GM18526 (cell line): Measurements from ENCODE around the gene SPPL2B.

Source experiments
- POLR2A ChIP-seq: IDR thresholded peaks from 3 replicates; pipeline ENCODE4 v1.6.1; 2011; ENCODE audit not compliant: insufficient read length; ENCODE audit errors: extremely low read depth

SPPL2B gene

GRCh38 chr19:2362970-2363300, 34.5 kb downstream of the SPPL2B start:
- no peak for TF ChIP-seq POLR2A

DNA sequence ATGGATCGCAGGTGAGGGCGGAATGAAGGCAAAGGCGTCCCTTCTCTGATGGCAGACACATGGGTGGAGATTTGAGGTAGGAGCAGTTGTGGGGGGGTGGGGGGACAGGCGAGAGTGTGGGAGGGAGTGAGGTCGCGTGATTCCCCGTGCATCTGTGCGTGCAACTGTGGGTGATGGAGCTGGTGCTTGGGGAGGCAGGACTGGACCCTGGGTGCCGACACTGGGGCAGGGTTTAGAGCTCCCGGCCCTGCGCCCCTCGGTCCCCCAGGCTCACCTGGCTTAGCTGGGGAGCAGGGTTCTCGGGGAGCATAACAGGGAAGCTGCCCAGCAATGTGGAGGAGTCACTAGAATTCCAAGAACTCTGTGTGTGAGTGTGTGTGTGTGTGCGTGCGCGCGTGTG, 34.9 kb downstream of the SPPL2B start:
- TF ChIP-seq POLR2A, result no peak

GRCh38 chr19:2365201-2365970, 36.9 kb downstream of the SPPL2B start:
- no peak for TF ChIP-seq POLR2A

- no peak for TF ChIP-seq POLR2A
These were observed 43.2 kb downstream of the SPPL2B start for GRCh38 chr19:2371656-2372055.

- no peak for TF ChIP-seq POLR2A
These were observed 43.7 kb downstream of the SPPL2B start for GRCh38 chr19:2372076-2372612.

- no peak for TF ChIP-seq POLR2A
These were observed 46.3 kb downstream of the SPPL2B start for GRCh38 chr19:2374808-2375207.

- no peak for TF ChIP-seq POLR2A
These were observed 47.1 kb downstream of the SPPL2B start for GRCh38 chr19:2375353-2376121.

DNA sequence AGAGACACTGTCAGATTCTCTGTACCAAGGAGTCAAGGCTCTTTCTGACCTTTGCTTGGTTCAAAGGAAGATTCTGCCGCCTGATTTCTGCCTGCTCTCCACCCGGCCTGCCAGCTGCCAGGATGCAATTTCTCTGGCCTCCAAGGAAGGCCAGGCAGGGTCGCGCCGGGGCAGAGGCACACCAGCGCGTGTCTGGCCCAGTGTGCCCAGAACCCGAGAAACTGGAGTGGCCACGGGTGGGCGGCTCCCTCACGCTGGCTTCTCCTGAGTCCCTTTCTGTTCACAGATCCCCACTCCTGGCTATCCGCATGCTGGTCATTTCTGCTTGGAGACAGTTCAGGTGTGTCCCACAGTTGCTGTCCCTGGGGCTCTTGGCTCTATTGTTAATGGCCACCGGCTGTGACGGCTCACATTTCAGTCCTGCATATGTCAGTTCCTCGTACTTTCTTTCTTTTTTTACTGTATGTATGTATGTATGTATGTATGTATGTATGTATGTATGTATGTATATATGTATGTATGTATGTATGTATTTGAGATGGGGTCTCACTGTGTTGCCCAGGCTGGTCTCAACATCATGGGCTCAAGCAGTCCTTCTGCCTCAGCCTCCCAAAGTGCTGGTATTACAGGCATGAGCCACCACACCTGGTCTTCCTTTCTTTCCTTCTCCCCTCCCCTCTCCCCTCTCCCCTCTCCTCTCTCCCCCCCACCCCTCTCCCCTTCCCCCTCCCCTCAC, 48.5 kb downstream of the SPPL2B start:
- TF ChIP-seq POLR2A, result no peak

DNA sequence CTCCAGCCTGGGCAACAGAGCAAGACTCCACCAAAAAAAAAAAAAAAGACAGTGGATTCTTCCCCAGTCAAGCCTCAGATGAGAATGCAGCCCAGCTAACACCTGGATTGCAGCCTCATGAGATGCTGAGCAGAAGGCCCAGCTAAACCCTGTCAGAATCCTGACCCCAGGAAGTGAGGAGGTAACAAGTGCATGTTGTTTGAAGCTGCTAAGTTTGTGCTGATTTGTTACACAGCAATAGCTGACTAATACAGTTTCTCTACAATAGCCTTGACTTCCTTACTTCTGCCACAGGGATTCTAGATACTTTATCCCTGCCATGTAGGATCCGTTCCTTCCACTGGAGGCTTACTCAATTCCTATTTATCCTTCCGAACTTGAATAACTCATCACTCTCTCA, 52.1 kb downstream of the SPPL2B start:
- TF ChIP-seq POLR2A, result no peak

GRCh38 chr19:2381148-2381820, 52.8 kb downstream of the SPPL2B start:
- TF ChIP-seq POLR2A, result no peak

DNA sequence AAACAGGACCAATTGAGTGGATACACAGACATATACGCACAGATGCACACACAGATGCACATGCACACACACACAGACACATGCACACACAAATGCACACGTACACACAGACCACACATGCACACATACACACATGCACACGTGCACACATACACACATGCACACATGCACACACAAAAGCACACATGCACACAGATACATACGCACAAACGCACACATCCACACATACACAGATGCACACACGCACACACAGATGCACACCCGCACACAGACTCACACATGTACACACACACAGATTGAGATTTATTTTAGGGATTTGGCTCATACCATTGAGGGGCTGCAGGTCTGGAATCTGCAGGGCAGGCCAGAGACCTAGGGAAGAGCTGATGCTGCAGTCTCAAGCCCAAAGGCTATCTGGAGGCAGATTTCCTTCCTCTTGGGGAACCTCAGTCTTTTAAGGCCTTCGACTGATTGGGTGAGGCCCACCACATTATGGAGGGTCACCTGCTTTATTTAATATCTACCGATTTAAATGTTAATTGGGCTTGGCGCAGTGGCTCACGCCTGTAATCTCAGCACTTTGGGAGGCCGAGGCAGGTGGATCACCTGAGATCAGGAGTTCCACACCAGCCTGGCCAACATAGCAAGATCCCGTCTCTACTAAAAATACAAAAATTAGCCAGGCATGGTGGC, 54.2 kb downstream of the SPPL2B start:
- TF ChIP-seq POLR2A, result no peak

DNA sequence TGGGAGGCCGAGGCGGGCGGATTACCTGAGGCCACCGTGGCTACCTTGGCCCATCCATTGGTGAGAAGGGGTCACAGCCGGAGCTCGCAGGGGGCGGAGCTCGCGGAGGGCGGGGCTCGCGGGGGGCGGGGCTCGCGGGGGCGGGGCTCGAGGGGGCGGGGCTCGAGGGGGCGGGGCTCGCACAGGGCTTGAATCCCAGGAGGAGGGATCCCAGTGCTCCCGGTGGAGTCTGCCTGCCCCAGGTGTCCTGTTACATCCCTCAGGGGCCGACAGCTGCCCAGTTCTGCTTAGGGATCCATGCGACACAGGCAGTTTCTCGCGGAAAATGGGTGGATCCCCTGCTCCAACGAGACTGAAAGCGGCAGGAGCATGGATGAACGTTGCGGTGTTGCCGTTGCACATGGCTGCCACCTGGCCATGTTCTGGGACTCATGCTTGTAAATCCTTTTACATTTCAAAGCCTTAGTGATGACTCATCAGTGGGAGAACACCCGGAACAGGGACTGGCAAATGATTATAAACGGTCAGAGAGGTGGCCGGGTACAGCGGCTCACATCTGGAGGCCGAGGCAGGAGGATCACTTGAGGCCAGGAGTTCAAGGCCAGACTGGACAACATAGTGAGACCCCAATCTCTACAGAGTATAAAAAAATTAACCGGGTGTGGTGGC, 56.7 kb downstream of the SPPL2B start:
- no peak for TF ChIP-seq POLR2A

DNA sequence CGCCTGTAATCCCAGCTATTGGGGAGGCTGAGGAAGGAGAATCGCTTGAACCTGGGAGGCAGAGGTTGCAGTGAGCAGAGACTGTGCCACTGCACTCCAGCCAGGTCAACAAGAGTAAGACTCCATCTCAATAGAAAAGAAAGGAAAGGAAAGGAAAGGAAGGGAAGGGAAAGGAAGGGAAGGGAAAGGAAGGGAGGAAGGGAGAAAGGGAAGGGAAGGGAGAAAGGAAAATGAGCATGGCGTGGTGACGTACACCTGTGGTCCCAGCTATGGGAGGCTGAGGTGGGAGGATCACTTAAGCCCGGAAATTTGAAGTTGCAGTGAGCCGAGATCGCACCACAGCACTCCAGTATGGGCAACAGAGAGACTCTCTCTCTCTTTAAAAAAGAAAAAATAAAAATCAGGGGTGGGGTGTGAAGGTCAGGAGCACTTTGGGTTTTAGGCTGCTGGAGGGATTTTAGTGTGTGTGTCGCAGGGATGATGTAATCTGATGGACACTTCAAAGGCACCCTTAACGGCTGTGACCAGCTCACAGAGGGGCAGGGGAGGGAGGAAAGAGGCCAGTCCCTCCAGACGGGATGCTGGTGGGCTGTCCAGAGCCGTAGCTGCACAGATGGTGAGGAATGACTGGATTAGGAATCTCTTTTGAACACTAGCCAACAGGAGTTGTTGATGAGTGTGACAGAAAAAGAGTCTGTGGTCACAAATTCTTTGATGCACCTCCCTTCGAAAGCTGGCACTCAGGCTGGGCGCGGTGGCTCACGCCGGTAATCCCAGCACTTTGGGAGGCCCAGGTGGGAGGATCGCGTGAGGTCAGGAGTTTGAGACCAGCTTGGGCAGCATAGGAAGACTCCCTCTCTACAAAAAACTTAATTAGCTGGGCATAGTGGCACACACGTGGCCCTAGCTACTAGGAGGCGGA, 59.1 kb downstream of the SPPL2B start:
- no peak for TF ChIP-seq POLR2A
